Measurements from ENCODE around the gene SH3YL1. TPM values are rescaled to one million over a fixed set of nuclear protein-coding genes. Genes with fewer than 3 reads are reported as not detected.

SH3YL1 gene
- polyA plus RNA-seq, 1 of the 3 experiments (the other 2 are of a cell fraction), result 22.7 TPM

- Histone ChIP-seq H3K9ac (no peak overlapping the region), H3K27me3 (ENCODE audit: insufficient read depth) (no peaks in the 10 kb centered on the region), H3K79me2 (ENCODE audit: insufficient read depth) (peaks cover 45% of the 10 kb centered on the region), H3K4me3 (ENCODE audit: low read depth in 2 of 2, low read length in 1 of 2) (no peak overlapping the region), H3K4me1 (ENCODE audit: control insufficient read depth in 1 of 2, insufficient read depth in 2 of 2, low read depth in 1 of 2, low read length in 1 of 2) (peaks cover 13 to 25% of the 10 kb centered on the region in 2 experiments; a peak in 3 of 4 replicates), H2AFZ (ENCODE audit: low read depth) (no peak overlapping the region), H3K4me2 (no peak overlapping the region), H3K36me3 (replicated peaks in 1 of 2; ENCODE audit: control insufficient read depth in 1 of 2, insufficient read depth in 2 of 2, low read length in 1 of 2) (peaks cover 27 to 32% of the 10 kb centered on the region in 2 experiments), H3K9me3 (no peaks in the 10 kb centered on the region; the same call in 1 of the 2 replicates), H3K9me2 (no peaks in the 10 kb centered on the region), H3F3A (replicated peaks; ENCODE audit: insufficient read depth) (no peaks in the 10 kb centered on the region), H4K20me1 (ENCODE audit: insufficient read depth) (peaks cover 8% of the 10 kb centered on the region), H3K27ac (ENCODE audit: low read depth in 2 of 2, low read length in 1 of 2) (no peak overlapping the region)
- POLR2A ChIA-PET, result no interaction called here
- WGBS (ENCODE audit: low lambda C conversion rate), result 89% methylated on average over 3 of the region's 3 CpGs
- DNase-seq, result no peak
- CTCF ChIA-PET, result interaction anchor here (1.4 to 2.2 kb wide), 4 partner anchors 12 to 28 kb away, joined by 3 to 10 read pairs (median 4); no protein-coding TSS in a partner anchor
- TF ChIP-seq FOXJ3 (CRISPR knock-in tag; IDR thresholded peaks at IDR 0.05), result no peak
- no peak for TF ChIP-seq REST (IDR thresholded peaks at IDR 0.05; ENCODE audit: low read depth, low read length)
- no peak for TF ChIP-seq POLR2AphosphoS5 (IDR thresholded peaks at IDR 0.05; ENCODE audit: low read depth, low read length)
- no peak for TF ChIP-seq EP300 (IDR thresholded peaks at IDR 0.05; ENCODE audit: borderline replicate concordance in 1 of 2, low read depth in 1 of 2, low read length in 1 of 2)
These were observed 1.7 kb downstream of the SH3YL1 start for GRCh38 chr2:262117-262516.

GRCh38 chr2:260507-261161, 3.2 kb downstream of the SH3YL1 start:
- no peaks in the 10 kb centered on the region for H4K20me1 ChIP-seq (ENCODE audit: insufficient read depth)
- H3K4me2 ChIP-seq, result no peak overlapping the region
- no peaks in the 10 kb centered on the region for H3K27me3 ChIP-seq (ENCODE audit: insufficient read depth)
- H2AFZ ChIP-seq (ENCODE audit: low read depth), result no peak overlapping the region
- no peak overlapping the region; a peak in 1 of 4 replicates for H3K4me3 ChIP-seq (ENCODE audit: low read depth in 2 of 2, low read length in 1 of 2)
- no peak for TF ChIP-seq MXI1 (IDR thresholded peaks at IDR 0.05; ENCODE audit: low read depth, low read length)
- no peak for TF ChIP-seq TAF1 (IDR thresholded peaks at IDR 0.05; ENCODE audit: borderline replicate concordance, low read depth, low read length)
- no peak for TF ChIP-seq RAD21 (IDR thresholded peaks at IDR 0.05; ENCODE audit: low read length)
- TF ChIP-seq USF1 (IDR thresholded peaks at IDR 0.05; ENCODE audit: borderline replicate concordance, low read depth), result no peak
- TF ChIP-seq TCF12 (IDR thresholded peaks at IDR 0.05), result no peak
- TF ChIP-seq GATA2 (CRISPR knock-in tag; IDR thresholded peaks at IDR 0.05), result no peak
- TF ChIP-seq CHD2 (IDR thresholded peaks at IDR 0.05; ENCODE audit: low read length, partially characterized antibody), result no peak
- no peaks in the 10 kb centered on the region for H3K9me2 ChIP-seq
- no peak overlapping the region for H3K27ac ChIP-seq (ENCODE audit: low read depth in 2 of 2, low read length in 1 of 2)
- H3K79me2 ChIP-seq (ENCODE audit: insufficient read depth), result peaks cover 30% of the 10 kb centered on the region
- DNase-seq, result no peak
- peaks cover 1 to 14% of the 10 kb centered on the region in 2 experiments; a peak in 3 of 4 replicates for H3K4me1 ChIP-seq (ENCODE audit: control insufficient read depth in 1 of 2, insufficient read depth in 2 of 2, low read depth in 1 of 2, low read length in 1 of 2)
- ChIA-PET POLR2A (no interaction called here), CTCF (interaction anchor here (1.0 to 5.9 kb wide), 6 partner anchors 10 to 30 kb away, joined by 3 to 26 read pairs (median 3); no protein-coding TSS in a partner anchor)
- no peak overlapping the region for H3K9ac ChIP-seq
- H3K9me3 ChIP-seq, result no peaks in the 10 kb centered on the region; the same call in 1 of the 2 replicates
- WGBS (ENCODE audit: low lambda C conversion rate), result 91% methylated on average over 6 of the region's 6 CpGs
- peaks cover 23 to 26% of the 10 kb centered on the region in 2 experiments for H3K36me3 ChIP-seq (replicated peaks in 1 of 2; ENCODE audit: control insufficient read depth in 1 of 2, insufficient read depth in 2 of 2, low read length in 1 of 2)
- H3F3A ChIP-seq (replicated peaks; ENCODE audit: insufficient read depth), result no peaks in the 10 kb centered on the region

Measured in SK-N-SH (cell line).